IMR-90 (cell line): ENCODE data around the gene RTCB. TPM values are rescaled to one million over a fixed set of nuclear protein-coding genes. Genes with fewer than 3 reads are reported as not detected.

Experiments used
- ATAC-seq: fragments of 200-7000 bp; cut with Tn5 transposase; 2 replicates; pipeline ENCODE4 v1.9.1; 2020; ENCODE audit warnings: low read depth, mild to moderate bottlenecking, moderate library complexity
- BruUV-seq: library from RNA; stranded (reverse); fragments of 400-500 nt; replicated peaks from 2 replicates; lab custom pipeline; 2021; lab: Mats Ljungman, UMichigan
- CTCF ChIA-PET: fragments of 300-600 bp; formaldehyde crosslinking; extraction: SDS; loops from one replicate; lab custom pipeline; 2021; ENCODE audit warnings: antibody characterized with exemption; lab: Yijun Ruan, JAX
- POLR2A ChIA-PET: fragments of 300-600 bp; sonication (Branson Sonifier 250); formaldehyde crosslinking; loops from one replicate; lab custom pipeline; 2022; ENCODE audit warnings: antibody characterized with exemption; ENCODE audit not compliant: unreplicated experiment; lab: Charles Lee
- DNase-seq: peaks from one replicate; pipeline ENCODE4 v3.0.0; 2013
- H2AFZ ChIP-seq: replicated peaks from 2 replicates; pipeline ENCODE3; 2013; ENCODE audit warnings: low read length, mild to moderate bottlenecking; ENCODE audit not compliant: poor library complexity
- H2AK5ac ChIP-seq: 2 replicates; pipeline ENCODE4 v1.6.1; 2013; ENCODE audit warnings: low read depth, low read length, inconsistent platforms
- H2AK9ac ChIP-seq: replicated peaks from 2 replicates; pipeline ENCODE3; 2013; ENCODE audit warnings: mild to moderate bottlenecking, low read depth, low read length, moderate library complexity; ENCODE audit not compliant: poor library complexity
- H2BK120ac ChIP-seq: 2 replicates; pipeline ENCODE4 v1.6.1; 2013; ENCODE audit warnings: low read depth, low read length, inconsistent platforms
- H2BK15ac ChIP-seq: 3 replicates; pipeline ENCODE4 v1.6.1; 2013; ENCODE audit warnings: low read depth, low read length, inconsistent platforms
- H2BK20ac ChIP-seq: 2 replicates; pipeline ENCODE4 v1.6.1; 2013; ENCODE audit warnings: low read depth, mild to moderate bottlenecking, inconsistent platforms, low read length, moderate library complexity
- H2BK5ac ChIP-seq: 2 replicates; pipeline ENCODE4 v1.6.1; 2013; ENCODE audit warnings: mild to moderate bottlenecking, low read depth, low read length, inconsistent platforms; ENCODE audit not compliant: poor library complexity, severe bottlenecking
- H3K14ac ChIP-seq: replicated peaks from 2 replicates; pipeline ENCODE4 v1.6.1; 2013; ENCODE audit warnings: low read depth, low read length, inconsistent platforms
- H3K18ac ChIP-seq: 2 replicates; pipeline ENCODE4 v1.6.1; 2013; ENCODE audit warnings: low read depth, low read length, control low read depth
- H3K23ac ChIP-seq: 2 replicates; pipeline ENCODE4 v1.6.1; 2013; ENCODE audit warnings: low read depth, low read length, inconsistent platforms
- H3K27ac ChIP-seq: 2 replicates; pipeline ENCODE4 v1.5.1; 2013; ENCODE audit warnings: mild to moderate bottlenecking, control low read depth, low read length; ENCODE audit not compliant: insufficient read depth
- H3K27me3 ChIP-seq: 2 replicates; pipeline ENCODE4 v1.6.1; 2013; ENCODE audit warnings: low read length; ENCODE audit not compliant: control insufficient read depth, insufficient read depth
- H3K36me3 ChIP-seq: 2 replicates; pipeline ENCODE4 v1.6.1; 2013; ENCODE audit warnings: low read length, mixed read lengths; ENCODE audit not compliant: control insufficient read depth, insufficient read depth
- H3K4ac ChIP-seq: 2 replicates; pipeline ENCODE4 v1.6.1; 2013; ENCODE audit warnings: low read depth, low read length, inconsistent platforms
- H3K4me1 ChIP-seq: 2 replicates; pipeline ENCODE4 v1.6.1; 2013; ENCODE audit warnings: low read length, mixed read lengths; ENCODE audit not compliant: control insufficient read depth, insufficient read depth
- H3K4me2 ChIP-seq: 2 replicates; pipeline ENCODE4 v1.6.1; 2013; ENCODE audit warnings: low read depth, mild to moderate bottlenecking, control low read depth, low read length, moderate library complexity
- H3K4me3 ChIP-seq: 2 replicates; pipeline ENCODE4 v1.5.1; 2013; ENCODE audit warnings: low read depth, mild to moderate bottlenecking, control low read depth, low read length, moderate library complexity; ENCODE audit not compliant: insufficient read depth
- H3K56ac ChIP-seq: 2 replicates; pipeline ENCODE4 v1.6.1; 2013; ENCODE audit warnings: low read length, inconsistent platforms; ENCODE audit not compliant: insufficient read depth; ENCODE audit errors: extremely low read depth
- H3K79me1 ChIP-seq, 2 experiments: 2 replicates each; pipeline ENCODE4 v1.6.1; 2013; ENCODE audit warnings: low read length in 2 of 2, inconsistent platforms in 1 of 2, low read depth in 1 of 2
- H3K9ac ChIP-seq: 2 replicates; pipeline ENCODE4 v1.6.1; 2013; ENCODE audit warnings: low read depth, low read length, control low read depth
- H3K9me1 ChIP-seq: 2 replicates; pipeline ENCODE4 v1.6.1; 2013; ENCODE audit warnings: low read length, inconsistent platforms; ENCODE audit not compliant: insufficient read depth
- H3K9me3 ChIP-seq: 2 replicates; pipeline ENCODE4 v1.6.1; 2013; ENCODE audit warnings: low read length; ENCODE audit not compliant: control insufficient read depth, insufficient read depth
- H4K20me1 ChIP-seq: 2 replicates; pipeline ENCODE4 v1.6.1; 2013; ENCODE audit warnings: low read length, inconsistent platforms; ENCODE audit not compliant: insufficient read depth
- H4K5ac ChIP-seq: 2 replicates; pipeline ENCODE4 v1.6.1; 2013; ENCODE audit warnings: mild to moderate bottlenecking, low read depth, low read length, control low read depth
- H4K8ac ChIP-seq, 2 experiments: 2 replicates each; pipeline ENCODE4 v1.6.1; 2013; ENCODE audit warnings: low read depth in 2 of 2, low read length in 2 of 2, control low read depth in 1 of 2, inconsistent platforms in 1 of 2
- H4K91ac ChIP-seq: 2 replicates; pipeline ENCODE4 v1.6.1; 2013; ENCODE audit warnings: low read depth, low read length, inconsistent platforms; ENCODE audit not compliant: insufficient read depth
- BHLHE40 ChIP-seq: fragments of 150-350 bp; IDR thresholded peaks from 2 replicates; pipeline ENCODE4 v1.6.1; 2016; ENCODE audit warnings: mild to moderate bottlenecking, low read depth, low read length
- MAFK ChIP-seq: IDR thresholded peaks from 2 replicates; pipeline ENCODE4 v1.6.1; 2012; ENCODE audit warnings: low read depth, low read length, improper control_type of control experiment
- MAZ ChIP-seq: IDR thresholded peaks from 2 replicates; pipeline ENCODE4 v1.6.1; 2012; ENCODE audit warnings: low read depth, mild to moderate bottlenecking, low read length, improper control_type of control experiment, moderate library complexity, borderline replicate concordance
- MXI1 ChIP-seq: IDR thresholded peaks from 2 replicates; pipeline ENCODE4 v1.6.1; 2012; ENCODE audit warnings: low read depth, mild to moderate bottlenecking, low read length, moderate library complexity, borderline replicate concordance
- NFE2L2 ChIP-seq: fragments of 150-350 bp; IDR thresholded peaks from 2 replicates; pipeline ENCODE4 v1.6.1; 2016; ENCODE audit warnings: low read depth, mild to moderate bottlenecking, low read length
- POLR2A ChIP-seq: IDR thresholded peaks from 2 replicates; pipeline ENCODE4 v1.6.1; 2012; ENCODE audit warnings: mild to moderate bottlenecking, low read depth, low read length
- RAD21 ChIP-seq: IDR thresholded peaks from 2 replicates; pipeline ENCODE4 v1.6.1; 2012; ENCODE audit warnings: low read length, improper control_type of control experiment
- RFX5 ChIP-seq: IDR thresholded peaks from 2 replicates; pipeline ENCODE4 v1.8.0; 2012; ENCODE audit warnings: low read depth, mild to moderate bottlenecking, low read length, moderate library complexity
- SMC3 ChIP-seq: fragments of 150-350 bp; IDR thresholded peaks from 2 replicates; pipeline ENCODE4 v1.6.1; 2016; ENCODE audit warnings: low read depth, mild to moderate bottlenecking, antibody characterized with exemption, low read length, moderate library complexity
- USF2 ChIP-seq: fragments of 150-350 bp; IDR thresholded peaks from 2 replicates; pipeline ENCODE4 v1.6.1; 2017; ENCODE audit warnings: mild to moderate bottlenecking, antibody characterized with exemption, low read length, low read depth
- WGBS, 2 experiments: methylation state at CpG; one replicate each; pipeline versions ENCODE4 v1.1.5 to v1.1.7; 2013; ENCODE audit warnings: missing lambda C conversion rate in 2 of 2; ENCODE audit not compliant: insufficient read length in 1 of 2; ENCODE audit errors: extremely low coverage in 2 of 2; 5-methylcytosine and 5-hydroxymethylcytosine counted together
- dilution Hi-C: fragments of 300-500 bp; cut with HindIII; formaldehyde crosslinking; loops from one replicate; pipeline ENCODE4 v1.14.3; 2018; ENCODE audit warnings: low sequenced_read_pairs; ENCODE audit not compliant: unreplicated experiment
- in situ Hi-C: fragments of 300-500 bp; cut with MboI; formaldehyde crosslinking; loops from 3 replicates; pipeline ENCODE4 v1.14.3; 2019; ENCODE audit warnings: low sequenced_read_pairs, inconsistent platforms, mixed read lengths
- intact Hi-C: fragments of 100-400 bp; cut with micrococcal nuclease; formaldehyde crosslinking; loops from 2 replicates; pipeline ENCODE4 v1.10.0; 2022
- polyA plus RNA-seq, 3 experiments: library from polyadenylated mRNA; depleted of rRNA; stranded (reverse); fragments of >200 nt; gene quantifications; 2 replicates each; pipeline ENCODE4 v1.2.3, GENCODE V29; 2012; ENCODE audit warnings: low replicate concordance in 1 of 3
- total RNA-seq: library from RNA; depleted of rRNA; stranded (reverse); fragments of >200 nt; gene quantifications from 2 replicates; pipeline ENCODE4 v1.2.3, GENCODE V29; 2012
- TF ChIP-seq, protein P1 (sequence below): conservative IDR thresholded peaks from 2 replicates; pipeline ENCODE4 v1.5.1; 2012; ENCODE audit warnings: mild to moderate bottlenecking, low read depth, low read length, improper control_type of control experiment

Gene RTCB
- total and polyA plus RNA-seq, 2 of the 4 experiments (the other 2 are of a cell fraction) = 115 to 213 TPM

GRCh38 chr22:32343941-32344340 lies 68.1 kb downstream of the RTCB start:
- no peak for TF ChIP-seq RAD21
- TF ChIP-seq, protein P1, sequence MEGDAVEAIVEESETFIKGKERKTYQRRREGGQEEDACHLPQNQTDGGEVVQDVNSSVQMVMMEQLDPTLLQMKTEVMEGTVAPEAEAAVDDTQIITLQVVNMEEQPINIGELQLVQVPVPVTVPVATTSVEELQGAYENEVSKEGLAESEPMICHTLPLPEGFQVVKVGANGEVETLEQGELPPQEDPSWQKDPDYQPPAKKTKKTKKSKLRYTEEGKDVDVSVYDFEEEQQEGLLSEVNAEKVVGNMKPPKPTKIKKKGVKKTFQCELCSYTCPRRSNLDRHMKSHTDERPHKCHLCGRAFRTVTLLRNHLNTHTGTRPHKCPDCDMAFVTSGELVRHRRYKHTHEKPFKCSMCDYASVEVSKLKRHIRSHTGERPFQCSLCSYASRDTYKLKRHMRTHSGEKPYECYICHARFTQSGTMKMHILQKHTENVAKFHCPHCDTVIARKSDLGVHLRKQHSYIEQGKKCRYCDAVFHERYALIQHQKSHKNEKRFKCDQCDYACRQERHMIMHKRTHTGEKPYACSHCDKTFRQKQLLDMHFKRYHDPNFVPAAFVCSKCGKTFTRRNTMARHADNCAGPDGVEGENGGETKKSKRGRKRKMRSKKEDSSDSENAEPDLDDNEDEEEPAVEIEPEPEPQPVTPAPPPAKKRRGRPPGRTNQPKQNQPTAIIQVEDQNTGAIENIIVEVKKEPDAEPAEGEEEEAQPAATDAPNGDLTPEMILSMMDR = no peak
- no peak for TF ChIP-seq RFX5
- no peak for TF ChIP-seq SMC3
- no peak for TF ChIP-seq MAFK
- TF ChIP-seq POLR2A = no peak
- no peak for TF ChIP-seq USF2
- no peak for TF ChIP-seq MAZ
- TF ChIP-seq NFE2L2 = no peak
- no peak for TF ChIP-seq MXI1
- TF ChIP-seq BHLHE40 = no peak
- 14% methylated on average over 1 of the region's 5 CpGs; no CpG with 5 or more reads in 1 of the 2 experiments for WGBS, 2 experiments
- Histone ChIP-seq H4K20me1 (no peaks in the 10 kb centered on the region), H3K4ac (no peak overlapping the region), H3K14ac (no peak overlapping the region), H3K56ac (no peak overlapping the region), H3K9me1 (no peaks in the 10 kb centered on the region), H3K27me3 (peaks cover 6% of the 10 kb centered on the region), H3K9me3 (no peaks in the 10 kb centered on the region), H3K4me1 (no peaks in the 10 kb centered on the region), H3K79me1 (no peaks in the 10 kb centered on the region), H3K36me3 (no peaks in the 10 kb centered on the region), H3K9ac (no peak overlapping the region), H2BK20ac (no peak overlapping the region), H3K18ac (no peak overlapping the region), H2BK15ac (no peak overlapping the region), H3K23ac (no peak overlapping the region), H2AK9ac (no peak overlapping the region), H2BK120ac (no peak overlapping the region), H4K91ac (no peak overlapping the region), H4K8ac (no peak overlapping the region), H2AK5ac (no peak overlapping the region), H3K27ac (no peak overlapping the region), H2BK5ac (no peak overlapping the region), H4K5ac (no peak overlapping the region), H3K4me2 (no peak overlapping the region), H3K4me3 (no peak overlapping the region), H2AFZ (no peak overlapping the region)
- POLR2A ChIA-PET = no interaction called here
- no TSS peak for BruUV-seq
- ATAC-seq = no peak
- in situ Hi-C loops = no loop called here
- DNase-seq = no peak
- CTCF ChIA-PET = no interaction called here
- intact Hi-C loops = no loop called here
- dilution Hi-C loops = no loop called here
